Fibroblast of mammary gland (primary cell): ENCODE measurements around the gene EPAS1.

ENCODE experiments used
- DNase-seq: peaks from one replicate; pipeline ENCODE4 v3.0.0-alpha.2; 2010; ENCODE audit warnings: low read depth
- H3K4me3 ChIP-seq: 2 replicates; pipeline ENCODE4 v1.5.1; 2011; ENCODE audit warnings: low read depth, mild to moderate bottlenecking, low read length, moderate library complexity; ENCODE audit not compliant: control insufficient read depth
- TF ChIP-seq, protein P1 (sequence below): conservative IDR thresholded peaks from 2 replicates; pipeline ENCODE4 v1.5.1; 2011; ENCODE audit warnings: low read depth, low read length, inconsistent platforms; ENCODE audit not compliant: control insufficient read depth, insufficient read depth

The EPAS1 gene

DNA sequence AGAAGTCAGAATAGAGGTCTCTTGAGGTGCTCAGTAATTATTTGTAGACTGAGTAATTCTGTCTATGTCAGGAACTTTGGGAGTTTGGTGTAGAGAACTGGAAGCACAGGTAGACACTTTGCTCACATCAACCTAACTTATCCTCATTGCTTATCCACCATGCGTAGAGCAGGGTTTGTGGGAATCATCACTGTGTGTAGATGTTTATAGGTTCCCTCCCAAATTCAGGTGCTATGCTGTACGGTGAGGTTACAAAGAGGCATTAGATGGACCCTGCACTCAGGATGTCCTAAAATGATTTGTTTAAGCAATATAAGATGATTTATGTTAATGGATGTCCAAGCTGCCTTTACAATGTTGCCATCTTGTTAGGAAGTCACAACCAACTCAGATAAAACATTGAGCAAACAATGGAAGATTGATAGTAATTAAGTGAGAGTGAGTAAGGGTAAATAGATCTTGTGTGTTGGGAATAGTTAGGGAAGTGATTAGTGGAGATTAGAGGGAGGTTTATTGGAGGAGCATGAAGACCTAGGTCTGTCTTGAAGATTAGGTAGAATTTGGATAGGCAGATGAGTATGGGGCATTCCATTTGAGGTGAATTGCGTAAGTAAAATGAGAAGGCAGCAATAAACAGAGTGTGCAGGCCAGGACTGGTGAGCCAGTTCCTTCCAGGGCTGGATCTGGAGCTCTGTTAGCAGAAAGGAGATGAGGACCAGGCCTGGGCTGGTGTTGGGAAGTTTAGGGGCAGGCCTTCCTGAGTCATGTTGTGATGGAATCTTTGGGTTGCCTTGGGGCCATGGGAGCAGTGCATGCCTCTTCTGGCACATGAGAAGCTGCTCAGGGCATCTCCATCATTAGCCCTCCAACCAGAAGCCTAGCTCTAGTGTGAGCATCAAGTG is 12.1 kb downstream of the EPAS1 start:
- DNase-seq = peak; percentile 81
- TF ChIP-seq, protein P1, sequence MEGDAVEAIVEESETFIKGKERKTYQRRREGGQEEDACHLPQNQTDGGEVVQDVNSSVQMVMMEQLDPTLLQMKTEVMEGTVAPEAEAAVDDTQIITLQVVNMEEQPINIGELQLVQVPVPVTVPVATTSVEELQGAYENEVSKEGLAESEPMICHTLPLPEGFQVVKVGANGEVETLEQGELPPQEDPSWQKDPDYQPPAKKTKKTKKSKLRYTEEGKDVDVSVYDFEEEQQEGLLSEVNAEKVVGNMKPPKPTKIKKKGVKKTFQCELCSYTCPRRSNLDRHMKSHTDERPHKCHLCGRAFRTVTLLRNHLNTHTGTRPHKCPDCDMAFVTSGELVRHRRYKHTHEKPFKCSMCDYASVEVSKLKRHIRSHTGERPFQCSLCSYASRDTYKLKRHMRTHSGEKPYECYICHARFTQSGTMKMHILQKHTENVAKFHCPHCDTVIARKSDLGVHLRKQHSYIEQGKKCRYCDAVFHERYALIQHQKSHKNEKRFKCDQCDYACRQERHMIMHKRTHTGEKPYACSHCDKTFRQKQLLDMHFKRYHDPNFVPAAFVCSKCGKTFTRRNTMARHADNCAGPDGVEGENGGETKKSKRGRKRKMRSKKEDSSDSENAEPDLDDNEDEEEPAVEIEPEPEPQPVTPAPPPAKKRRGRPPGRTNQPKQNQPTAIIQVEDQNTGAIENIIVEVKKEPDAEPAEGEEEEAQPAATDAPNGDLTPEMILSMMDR = no peak
- no peak overlapping the region for H3K4me3 ChIP-seq

DNA sequence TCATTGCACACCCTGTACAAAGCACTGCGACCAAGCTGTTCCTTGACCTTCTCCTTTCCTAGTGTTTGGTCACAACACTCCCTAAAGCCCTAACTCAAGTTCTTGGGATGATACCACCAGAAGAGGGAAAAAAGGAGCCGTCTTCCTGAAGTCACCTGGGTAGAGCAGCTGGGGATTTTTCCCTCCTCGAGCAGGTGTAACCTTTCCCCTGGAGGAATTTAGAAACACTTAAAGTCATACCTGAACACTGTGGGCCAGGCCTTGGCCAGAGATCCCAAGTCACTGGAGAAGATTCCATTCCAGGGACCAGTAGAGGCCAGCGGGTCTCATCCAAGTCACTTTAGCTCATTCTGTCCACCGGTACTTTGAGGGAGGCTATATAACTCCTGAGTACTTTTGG is 13.2 kb downstream of the EPAS1 start:
- DNase-seq = no peak
- no peak overlapping the region for H3K4me3 ChIP-seq
- TF ChIP-seq, protein P1 = no peak

DNA sequence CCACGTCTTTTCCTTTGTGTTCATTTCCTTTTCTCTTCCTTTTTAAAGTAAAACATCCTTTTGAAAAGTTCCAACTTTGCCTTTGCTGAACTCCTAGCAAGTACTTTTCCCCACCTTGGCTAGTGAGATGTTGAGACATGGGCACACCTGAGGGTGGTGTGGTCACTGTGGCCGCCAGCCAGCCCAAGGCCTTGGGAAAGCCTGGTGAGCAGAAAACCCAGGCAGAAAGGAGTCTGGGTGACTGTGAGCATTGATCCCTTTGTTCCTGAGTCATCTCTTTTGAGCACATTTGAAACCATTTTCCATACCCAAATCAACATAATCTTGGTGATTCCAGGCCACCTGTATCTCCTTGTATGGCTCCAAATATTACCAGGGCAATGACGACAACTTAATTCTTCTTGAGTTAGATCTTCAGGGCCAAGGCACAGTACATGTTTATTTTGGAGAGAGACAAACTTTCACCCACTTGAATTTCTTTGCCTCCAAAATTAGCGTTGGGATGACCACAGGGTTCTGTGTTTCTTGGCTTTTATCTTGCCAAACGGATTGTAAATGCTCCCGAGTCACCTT is 14.5 kb downstream of the EPAS1 start:
- no peak overlapping the region for H3K4me3 ChIP-seq
- peak; percentile 67 for DNase-seq
- TF ChIP-seq, protein P1 = no peak

DNA sequence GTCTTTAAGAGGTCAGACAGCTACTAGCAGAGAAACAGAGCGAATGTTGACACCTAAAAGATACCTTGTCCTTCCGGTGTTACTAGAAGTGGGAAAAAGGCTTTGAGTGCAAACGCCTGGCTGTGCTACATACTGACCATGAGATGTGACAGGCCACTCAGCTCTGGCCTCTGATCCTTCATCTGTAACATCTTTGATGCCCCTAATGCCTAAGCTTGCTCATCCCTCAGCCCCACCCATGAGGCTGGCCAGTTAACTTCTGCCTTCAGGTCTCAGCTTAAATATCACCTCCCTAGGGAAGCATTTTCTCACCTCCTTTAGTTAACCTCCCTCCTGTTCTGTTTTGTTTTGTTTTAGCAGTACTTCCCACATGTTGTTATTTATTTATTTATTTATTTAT is 15.9 kb downstream of the EPAS1 start:
- TF ChIP-seq, protein P1 = no peak
- no peak for DNase-seq
- no peak overlapping the region for H3K4me3 ChIP-seq

- no peak overlapping the region for H3K4me3 ChIP-seq
- TF ChIP-seq, protein P1 = no peak
- DNase-seq = no peak
Observed at GRCh38 chr2:46314065-46314835, 17.0 kb downstream of the EPAS1 start.

DNA sequence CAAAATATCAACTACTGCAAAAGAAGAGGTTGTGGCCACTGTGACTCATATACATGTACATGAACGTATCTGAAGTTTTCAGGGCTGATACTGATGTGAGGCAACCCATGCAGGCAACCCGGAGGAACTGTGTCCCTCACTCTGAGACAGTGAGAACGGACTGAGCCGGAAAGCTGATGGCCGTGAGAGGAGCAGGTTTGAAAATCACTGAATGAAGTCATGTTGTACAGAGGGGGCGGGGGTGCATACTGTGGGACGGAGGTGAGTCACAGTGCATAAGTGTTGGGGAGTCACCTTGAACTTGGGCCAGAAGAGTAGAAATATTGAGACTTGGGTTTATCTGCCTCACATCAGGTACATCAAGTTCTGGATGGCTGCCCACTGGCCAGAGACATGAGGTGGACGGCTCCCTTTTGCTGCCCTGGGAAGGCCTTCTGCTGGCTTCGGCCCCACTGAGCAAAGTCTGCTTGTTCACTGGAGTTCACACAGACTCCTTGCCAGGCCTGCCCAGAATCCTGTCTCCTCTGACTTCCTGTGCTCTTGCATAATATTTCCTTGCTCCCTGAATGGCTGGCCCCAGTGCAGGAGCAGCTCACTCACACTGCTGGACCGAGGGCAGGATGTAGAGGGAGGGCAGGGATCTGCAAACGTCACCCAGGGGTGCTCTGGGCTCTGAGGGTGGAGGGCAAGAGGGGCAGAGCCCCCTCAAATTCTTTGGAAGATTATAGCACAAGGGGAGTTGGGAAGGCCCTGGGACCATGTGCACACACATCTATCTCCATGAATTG is 18.1 kb downstream of the EPAS1 start:
- peak overlapping the region; percentile 18 for H3K4me3 ChIP-seq
- TF ChIP-seq, protein P1 = no peak
- DNase-seq = peak; percentile 98
